ENCODE measurements around the gene LIN28B.

Gene LIN28B

GRCh38 chr6:105056646-105057045 lies 99.7 kb downstream of the LIN28B start:
- no peak for DNase-seq (ENCODE audit: low spot score)
- no peak for TF ChIP-seq CTCF (IDR thresholded peaks at IDR 0.05; ENCODE audit: extremely low read depth, missing control alignments)

GRCh38 chr6:105057160-105057559 lies 100.3 kb downstream of the LIN28B start:
- TF ChIP-seq CTCF (IDR thresholded peaks at IDR 0.05; ENCODE audit: extremely low read depth, missing control alignments), result no peak
- no peak for DNase-seq (ENCODE audit: low spot score)

- no peak for TF ChIP-seq CTCF (IDR thresholded peaks at IDR 0.05; ENCODE audit: extremely low read depth, missing control alignments)
- DNase-seq (ENCODE audit: low spot score), result no peak
These were observed 101.4 kb downstream of the LIN28B start for GRCh38 chr6:105058316-105058715.

- no peak for TF ChIP-seq CTCF (IDR thresholded peaks at IDR 0.05; ENCODE audit: extremely low read depth, missing control alignments)
- no peak for DNase-seq (ENCODE audit: low spot score)
These were observed 101.9 kb downstream of the LIN28B start for GRCh38 chr6:105058846-105059245.

GRCh38 chr6:105066233-105066632 lies 109.3 kb downstream of the LIN28B start:
- DNase-seq (ENCODE audit: low spot score), result no peak
- no peak for TF ChIP-seq CTCF (IDR thresholded peaks at IDR 0.05; ENCODE audit: extremely low read depth, missing control alignments)

- no peak for TF ChIP-seq CTCF (IDR thresholded peaks at IDR 0.05; ENCODE audit: extremely low read depth, missing control alignments)
- DNase-seq (ENCODE audit: low spot score), result no peak
These were observed 109.9 kb downstream of the LIN28B start for GRCh38 chr6:105066836-105067235.

- DNase-seq (ENCODE audit: low spot score), result no peak
- TF ChIP-seq CTCF (IDR thresholded peaks at IDR 0.05; ENCODE audit: extremely low read depth, missing control alignments), result no peak
These were observed 110.4 kb downstream of the LIN28B start for GRCh38 chr6:105067329-105067728.
